Dermis microvascular lymphatic vessel endothelial cell (primary cell): ENCODE measurements around the gene ULK4. TPM values are rescaled to one million over a fixed set of nuclear protein-coding genes. Genes with fewer than 3 reads are reported as not detected.

Experiments used
- DNase-seq, 2 donors: peaks; one replicate each; pipeline versions ENCODE4 v3.0.0 to v3.0.0-alpha.2; 2010; ENCODE audit warnings: low read depth in 2 of 2
- total RNA-seq: library from RNA; depleted of rRNA; stranded (reverse); fragments of >200 nt; gene quantifications from 2 replicates; pipeline ENCODE4 v1.2.1, GENCODE V29; 2014

Gene ULK4
- total RNA-seq, 1 donor from 2014 or later, result 5.8 TPM

- DNase-seq, result no peak
These were observed 759.6 kb downstream of the ULK4 start for GRCh38 chr3:41202075-41202833.

- DNase-seq, result peak in 1 of 2 donors; percentile 40
These were observed 761.3 kb downstream of the ULK4 start for GRCh38 chr3:41200669-41201021.

GRCh38 chr3:41199866-41200668 is 761.8 kb downstream of the ULK4 start:
- peak in 1 of 2 donors; percentile 46 for DNase-seq

- peak; percentile 90 to 95 for DNase-seq
These were observed 762.7 kb downstream of the ULK4 start, which contains the start of gene CTNNB1 for GRCh38 chr3:41198950-41199865. CTNNB1 (plus strand) TSS chr3:41199505; CDS start chr3:41224069, 24,564 bp downstream.

- DNase-seq, result peak in 1 of 2 donors; percentile 37
These were observed 763.4 kb downstream of the ULK4 start for GRCh38 chr3:41198526-41198925.

GRCh38 chr3:41198046-41198445 is 763.9 kb downstream of the ULK4 start:
- no peak for DNase-seq

Other genes with a start within 250 kb of the ULK4 start
- gene TRAK1, start 129.3 kb upstream of the ULK4 start, total RNA-seq, result 33.0 and 35.0 TPM in 2 replicates